ENCODE data around the gene CSNK1G3.
A peak's percentile ranks its signal among the peaks of the same experiment; 100 is the strongest.

CSNK1G3 gene

DNA sequence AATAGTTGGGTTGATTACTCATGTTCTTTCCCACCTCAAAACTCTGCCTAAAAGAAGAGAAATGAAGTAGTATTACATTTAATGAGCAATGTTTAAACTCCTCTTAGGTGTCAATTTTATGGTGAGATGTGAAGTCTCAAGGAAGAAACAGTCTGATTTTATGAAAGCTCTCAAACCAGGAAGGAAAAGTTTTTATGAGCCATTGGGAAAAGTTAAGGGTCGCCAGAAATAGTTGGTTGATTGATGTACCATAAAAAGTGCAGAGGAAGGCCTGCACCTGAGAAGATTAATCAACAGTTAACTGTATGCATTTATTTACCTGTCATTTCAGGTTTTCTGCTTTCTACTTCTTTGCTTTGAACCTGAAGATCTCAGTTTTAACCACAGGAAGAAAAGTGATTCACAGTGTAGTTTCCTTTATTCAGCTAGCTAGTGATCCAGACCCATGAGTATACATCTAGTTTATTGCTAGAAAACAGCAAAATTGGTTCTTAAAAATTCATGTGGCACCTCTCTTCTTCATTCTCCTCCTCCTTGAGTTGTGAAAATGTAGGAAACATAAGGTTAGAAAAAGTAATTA, 133.1 kb downstream of the CSNK1G3 start:
- no peak for DNase-seq (ENCODE audit: low read depth)

DNA sequence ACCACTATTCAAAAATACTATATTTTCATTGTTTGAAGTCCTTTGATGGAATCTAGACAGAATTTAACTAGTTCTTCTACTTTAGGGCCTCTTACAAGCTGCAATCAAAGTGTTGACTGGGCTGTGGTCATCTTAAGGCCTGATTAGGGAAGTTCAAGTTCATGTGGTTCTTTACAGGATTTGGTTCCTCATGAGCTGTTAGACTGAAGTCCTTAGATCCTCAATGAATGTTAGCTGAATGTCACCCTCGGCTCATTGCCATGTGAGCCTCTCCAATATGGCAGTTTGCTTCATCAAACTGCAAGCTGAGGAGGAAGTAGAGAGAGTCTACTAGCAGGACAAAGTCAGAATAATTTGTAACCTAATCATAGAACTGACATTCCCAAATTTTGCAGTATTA, 135.1 kb downstream of the CSNK1G3 start:
- no peak for DNase-seq (ENCODE audit: low read depth)

DNA sequence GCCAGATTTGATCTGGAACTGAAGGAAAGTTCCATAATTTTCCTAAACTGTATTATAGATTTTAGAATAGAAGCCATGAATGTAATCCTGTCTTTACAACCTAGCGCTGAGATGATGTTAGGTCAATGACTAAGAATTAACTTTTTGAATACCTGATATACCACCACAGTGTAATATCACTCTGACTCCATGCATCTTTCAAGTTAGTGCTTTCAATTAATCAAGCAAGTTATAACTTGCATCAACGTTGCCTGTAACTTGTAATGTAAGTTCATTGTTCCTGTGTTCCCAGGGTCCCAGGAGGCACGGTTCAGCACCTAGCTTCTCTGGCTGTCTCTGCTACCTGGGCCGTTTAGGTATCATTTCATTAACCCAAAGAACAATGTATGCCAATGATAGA, 139.3 kb downstream of the CSNK1G3 start:
- DNase-seq (ENCODE audit: low read depth): no peak

DNA sequence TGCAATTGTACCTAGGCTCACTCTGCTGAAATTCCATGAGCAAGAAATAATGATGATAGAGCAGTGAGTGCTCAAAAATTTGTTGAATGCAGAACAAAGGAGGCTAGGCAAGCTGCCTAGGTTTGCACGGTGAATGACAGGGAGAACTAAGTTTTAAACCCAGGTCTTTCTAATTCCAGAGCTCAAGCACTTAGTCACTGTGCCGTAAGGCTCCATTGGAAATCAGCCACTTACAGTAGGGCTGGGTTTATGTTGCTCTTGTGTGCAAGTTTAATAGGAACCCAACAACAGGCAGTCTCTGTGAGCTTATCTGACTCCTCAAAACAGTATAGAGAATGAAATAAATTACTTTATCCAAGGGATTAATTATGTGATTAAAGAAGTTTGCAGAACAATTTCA, 147.0 kb downstream of the CSNK1G3 start:
- peak; percentile 63 for DNase-seq (ENCODE audit: low read depth)

DNA sequence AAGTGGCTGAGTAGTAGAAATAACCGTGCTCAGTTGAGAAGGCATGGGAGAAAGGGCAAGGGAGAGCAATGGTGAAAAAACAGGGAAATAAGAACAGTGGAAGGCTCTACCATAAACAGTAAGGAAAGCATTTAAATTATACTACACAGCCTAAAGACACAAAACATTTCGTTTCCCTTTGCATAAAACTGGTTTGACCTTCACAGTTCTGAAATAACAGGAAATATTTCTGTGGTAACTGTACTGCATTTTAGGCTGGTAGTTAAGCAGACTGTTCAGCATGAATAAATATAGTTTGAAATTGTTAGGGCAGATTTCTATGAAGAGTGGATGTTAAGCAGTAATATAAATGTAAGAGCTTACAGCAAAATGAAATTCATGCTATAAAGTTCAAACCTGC, 147.5 kb downstream of the CSNK1G3 start:
- DNase-seq (ENCODE audit: low read depth): peak; percentile 42

DNA sequence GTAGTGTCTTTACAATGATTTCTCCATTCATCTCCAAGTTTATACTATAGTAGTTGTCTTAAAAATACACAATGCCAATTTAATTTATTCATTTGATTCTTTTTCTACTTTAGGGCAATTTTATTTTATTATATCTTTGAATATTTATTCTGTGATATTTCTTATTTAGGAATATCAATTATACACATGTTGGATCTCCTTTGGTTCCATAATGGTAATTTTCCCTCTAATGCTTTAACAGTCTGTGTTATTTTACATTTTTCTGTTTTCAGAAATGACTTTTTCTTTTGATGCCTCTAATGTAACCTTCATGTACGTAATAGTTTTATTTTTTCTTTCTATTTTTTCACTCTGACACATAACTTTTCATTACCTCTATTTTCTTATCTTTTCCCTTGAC, 153.0 kb downstream of the CSNK1G3 start:
- DNase-seq (ENCODE audit: low read depth): no peak

DNA sequence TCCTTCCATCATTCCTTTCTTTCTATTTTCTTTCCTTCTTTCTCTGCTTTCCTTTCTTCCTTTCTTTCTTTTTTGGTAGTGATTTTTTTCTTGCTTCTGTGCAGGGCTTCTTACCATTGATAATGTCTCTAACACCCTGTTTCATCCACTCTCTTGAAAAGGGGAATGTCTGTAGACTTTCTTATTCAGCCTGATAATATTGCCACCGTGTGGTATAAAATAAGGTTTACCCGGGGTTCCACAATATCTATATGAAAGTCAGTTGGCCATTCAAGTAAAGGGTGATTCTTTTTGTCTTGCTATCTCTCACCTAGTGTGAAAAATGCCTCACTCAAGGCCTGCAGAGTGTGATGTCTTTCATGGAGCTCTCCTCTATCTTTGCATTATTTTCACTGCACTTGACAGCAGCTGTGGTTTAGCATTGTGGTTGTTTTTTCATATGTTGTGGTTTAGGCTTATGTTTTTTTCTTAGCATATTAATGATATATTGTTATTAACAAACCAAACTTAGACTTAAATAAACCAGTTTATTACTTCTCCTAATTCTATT, 153.9 kb downstream of the CSNK1G3 start:
- DNase-seq (ENCODE audit: low read depth): no peak

All from iris pigment epithelial cell (primary cell).